Loucy (cell line): ENCODE data around the gene CRACDL.

Experiments used
- H2AFZ ChIP-seq: fragments of 200-600 bp; sonication (generic); 2 replicates; pipeline ENCODE4 v1.6.0; 2016; ENCODE audit warnings: antibody characterized with exemption, mild to moderate bottlenecking, low read length, moderate library complexity
- H3F3A ChIP-seq: fragments of 200-600 bp; 2 replicates; pipeline ENCODE4 v1.6.0; 2016; ENCODE audit warnings: antibody characterized with exemption, low read depth, mild to moderate bottlenecking
- H3K27me3 ChIP-seq: fragments of 200-600 bp; sonication (generic); 2 replicates; pipeline ENCODE4 v1.6.1; 2014; ENCODE audit warnings: low read length, mild to moderate bottlenecking; ENCODE audit not compliant: insufficient read depth, poor library complexity, severe bottlenecking
- H3K36me3 ChIP-seq: fragments of 200-600 bp; sonication (generic); 2 replicates; pipeline ENCODE4 v1.6.1; 2016; ENCODE audit warnings: low read length; ENCODE audit not compliant: insufficient read depth
- H3K4me1 ChIP-seq: fragments of 200-600 bp; sonication (generic); 2 replicates; pipeline ENCODE4 v1.5.1; 2014; ENCODE audit warnings: low read length, mild to moderate bottlenecking; ENCODE audit not compliant: insufficient read depth, poor library complexity, severe bottlenecking
- H3K4me2 ChIP-seq: fragments of 200-600 bp; sonication (generic); 2 replicates; pipeline ENCODE4 v1.6.0; 2014; ENCODE audit warnings: antibody characterized with exemption, low read length, low read depth, mild to moderate bottlenecking; ENCODE audit not compliant: poor library complexity, severe bottlenecking
- H3K4me3 ChIP-seq: fragments of 200-600 bp; sonication (generic); 2 replicates; pipeline ENCODE4 v1.5.1; 2014; ENCODE audit warnings: low read length, mild to moderate bottlenecking, mixed read lengths; ENCODE audit not compliant: poor library complexity, severe bottlenecking
- H3K79me2 ChIP-seq: fragments of 200-600 bp; sonication (generic); 2 replicates; pipeline ENCODE4 v1.6.1; 2014; ENCODE audit warnings: low read length; ENCODE audit not compliant: insufficient read depth
- H3K9ac ChIP-seq: fragments of 200-600 bp; sonication (generic); 2 replicates; pipeline ENCODE4 v1.6.0; 2014; ENCODE audit warnings: mild to moderate bottlenecking, low read depth, low read length, moderate library complexity; ENCODE audit not compliant: poor library complexity, severe bottlenecking
- H3K9me2 ChIP-seq: fragments of 200-600 bp; sonication (generic); replicated peaks from 2 replicates; pipeline ENCODE4 v1.6.1; 2016; ENCODE audit warnings: low read depth, low read length, mixed read lengths
- H3K9me3 ChIP-seq: fragments of 200-600 bp; sonication (generic); 2 replicates; pipeline ENCODE4 v1.6.1; 2014; ENCODE audit warnings: mild to moderate bottlenecking, antibody characterized with exemption, low read length, low read depth; ENCODE audit not compliant: insufficient read depth
- H4K20me1 ChIP-seq: fragments of 200-600 bp; sonication (generic); 2 replicates; pipeline ENCODE4 v1.6.0; 2014; ENCODE audit warnings: antibody characterized with exemption, low read length, mild to moderate bottlenecking; ENCODE audit not compliant: insufficient read depth, poor library complexity, severe bottlenecking
- EZH2phosphoT487 ChIP-seq: fragments of 200-600 bp; IDR thresholded peaks from 2 replicates; pipeline ENCODE4 v1.6.1; 2018; ENCODE audit warnings: antibody characterized with exemption, mild to moderate bottlenecking, moderate library complexity, borderline replicate concordance
- TF ChIP-seq, protein P1 (sequence below): fragments of 200-600 bp; sonication (generic); conservative IDR thresholded peaks from 2 replicates; pipeline ENCODE4 v1.5.1; 2014; ENCODE audit warnings: mild to moderate bottlenecking, antibody characterized with exemption, low read length

The CRACDL gene

GRCh38 chr2:98959810-98960507, 23.9 kb upstream of the CRACDL start:
- Histone ChIP-seq H3K36me3 (no peaks in the 10 kb centered on the region), H3K79me2 (no peaks in the 10 kb centered on the region), H3K4me2 (no peak overlapping the region)

GRCh38 chr2:98952966-98953365, 16.9 kb upstream of the CRACDL start:
- Histone ChIP-seq H3K9me3 (no peaks in the 10 kb centered on the region), H3K4me3 (no peak overlapping the region), H3K9ac (no peak overlapping the region), H2AFZ (no peak overlapping the region), H3K4me1 (no peaks in the 10 kb centered on the region), H3K36me3 (no peaks in the 10 kb centered on the region), H4K20me1 (no peaks in the 10 kb centered on the region), H3K27me3 (no peaks in the 10 kb centered on the region), H3K9me2 (no peaks in the 10 kb centered on the region), H3K4me2 (no peak overlapping the region), H3K79me2 (no peaks in the 10 kb centered on the region), H3F3A (no peaks in the 10 kb centered on the region)
- TF ChIP-seq, protein P1, sequence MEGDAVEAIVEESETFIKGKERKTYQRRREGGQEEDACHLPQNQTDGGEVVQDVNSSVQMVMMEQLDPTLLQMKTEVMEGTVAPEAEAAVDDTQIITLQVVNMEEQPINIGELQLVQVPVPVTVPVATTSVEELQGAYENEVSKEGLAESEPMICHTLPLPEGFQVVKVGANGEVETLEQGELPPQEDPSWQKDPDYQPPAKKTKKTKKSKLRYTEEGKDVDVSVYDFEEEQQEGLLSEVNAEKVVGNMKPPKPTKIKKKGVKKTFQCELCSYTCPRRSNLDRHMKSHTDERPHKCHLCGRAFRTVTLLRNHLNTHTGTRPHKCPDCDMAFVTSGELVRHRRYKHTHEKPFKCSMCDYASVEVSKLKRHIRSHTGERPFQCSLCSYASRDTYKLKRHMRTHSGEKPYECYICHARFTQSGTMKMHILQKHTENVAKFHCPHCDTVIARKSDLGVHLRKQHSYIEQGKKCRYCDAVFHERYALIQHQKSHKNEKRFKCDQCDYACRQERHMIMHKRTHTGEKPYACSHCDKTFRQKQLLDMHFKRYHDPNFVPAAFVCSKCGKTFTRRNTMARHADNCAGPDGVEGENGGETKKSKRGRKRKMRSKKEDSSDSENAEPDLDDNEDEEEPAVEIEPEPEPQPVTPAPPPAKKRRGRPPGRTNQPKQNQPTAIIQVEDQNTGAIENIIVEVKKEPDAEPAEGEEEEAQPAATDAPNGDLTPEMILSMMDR = no peak
- no peak for TF ChIP-seq EZH2phosphoT487

More at GRCh38 chr2:98959810-98960507, 23.9 kb upstream of the CRACDL start:
- no peaks in the 10 kb centered on the region for H3K27me3 ChIP-seq
- H3F3A ChIP-seq = no peaks in the 10 kb centered on the region
- no peaks in the 10 kb centered on the region for H3K4me1 ChIP-seq
- no peak overlapping the region for H3K4me3 ChIP-seq
- no peaks in the 10 kb centered on the region for H3K9me3 ChIP-seq
- no peaks in the 10 kb centered on the region for H3K9me2 ChIP-seq
- TF ChIP-seq, protein P1 = no peak
- no peak for TF ChIP-seq EZH2phosphoT487
- no peak overlapping the region for H3K9ac ChIP-seq
- H2AFZ ChIP-seq = no peak overlapping the region
- no peaks in the 10 kb centered on the region for H4K20me1 ChIP-seq

DNA sequence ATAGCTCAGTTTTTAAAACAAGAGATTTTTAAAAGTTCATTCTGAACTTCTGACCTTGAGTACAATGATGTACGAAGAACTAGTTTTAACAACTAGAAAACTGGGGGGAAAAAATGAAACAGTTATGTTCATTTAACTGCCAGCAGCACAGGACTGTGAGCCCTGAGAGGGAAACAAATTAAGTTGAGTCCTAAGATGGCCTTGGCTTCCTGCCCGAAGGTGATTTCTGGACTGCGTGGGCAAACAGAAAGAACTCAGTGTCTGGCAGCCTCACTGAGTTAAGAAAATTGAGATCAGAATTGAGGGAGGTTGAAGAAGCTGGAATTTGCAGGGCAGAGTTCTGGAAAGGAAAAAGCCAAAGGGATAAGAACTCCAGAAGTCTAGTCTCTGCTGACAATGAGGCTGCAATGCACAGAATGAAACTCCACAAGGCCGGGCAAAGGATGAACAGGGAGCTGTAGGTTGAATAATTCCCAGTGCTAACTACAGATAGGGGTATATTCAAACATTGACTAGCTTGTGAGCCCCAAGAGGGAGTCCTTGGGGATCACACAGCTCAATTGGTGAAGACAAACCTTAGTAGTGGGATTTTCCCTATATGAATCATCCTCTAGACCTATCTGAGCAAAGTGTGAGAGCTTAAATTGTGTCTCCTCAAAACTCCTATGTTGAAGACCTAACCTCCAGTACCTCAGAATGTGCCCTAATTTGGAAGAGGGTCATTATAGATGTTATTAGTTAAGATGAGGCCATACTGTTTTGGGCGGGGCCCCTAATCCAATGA, 13.1 kb upstream of the CRACDL start:
- Histone ChIP-seq H3K79me2 (no peaks in the 10 kb centered on the region), H3K27me3 (no peaks in the 10 kb centered on the region), H3K4me1 (no peaks in the 10 kb centered on the region), H4K20me1 (no peaks in the 10 kb centered on the region), H3K4me3 (no peak overlapping the region), H3K36me3 (no peaks in the 10 kb centered on the region), H3F3A (no peaks in the 10 kb centered on the region), H3K9ac (no peak overlapping the region), H3K4me2 (no peak overlapping the region), H3K9me2 (no peaks in the 10 kb centered on the region), H2AFZ (peak overlapping the region; percentile 39), H3K9me3 (no peaks in the 10 kb centered on the region)
- TF ChIP-seq, protein P1 = no peak
- no peak for TF ChIP-seq EZH2phosphoT487
